A673 (cell line): ENCODE data around the gene SMPX. TPM values are rescaled to one million over a fixed set of nuclear protein-coding genes. Genes with fewer than 3 reads are reported as not detected.

Source experiments
- BruUV-seq: library from RNA; stranded (reverse); fragments of 400-500 nt; replicated peaks from 2 replicates; lab custom pipeline; 2021; lab: Mats Ljungman, UMichigan
- CTCF ChIA-PET: fragments of 300-600 bp; sonication (Branson Sonifier 250); formaldehyde crosslinking; loops from one replicate; lab custom pipeline; 2022; ENCODE audit warnings: antibody characterized with exemption; lab: Charles Lee
- POLR2A ChIA-PET: fragments of 300-600 bp; sonication (Branson Sonifier 250); formaldehyde crosslinking; loops from one replicate; lab custom pipeline; 2022; ENCODE audit warnings: antibody characterized with exemption; ENCODE audit not compliant: low non-redundant PET; lab: Charles Lee
- DNase-seq: peaks from one replicate; pipeline ENCODE4 v3.0.0-alpha.2; 2015; ENCODE audit warnings: low spot score
- H3K27ac ChIP-seq: fragments of 200-600 bp; sonication (generic); 2 replicates; pipeline ENCODE4 v1.5.1; 2016; ENCODE audit warnings: mixed run types, low read depth, mild to moderate bottlenecking, mixed read lengths, antibody characterized with exemption, low read length; ENCODE audit not compliant: poor library complexity, severe bottlenecking
- H3K27me3 ChIP-seq: fragments of 200-600 bp; sonication (generic); replicated peaks from 2 replicates; pipeline ENCODE4 v1.6.1; 2017; ENCODE audit warnings: mixed run types, low read depth, mild to moderate bottlenecking, mixed read lengths, antibody characterized with exemption, low read length; ENCODE audit not compliant: insufficient read depth, poor library complexity
- H3K36me3 ChIP-seq: fragments of 200-600 bp; sonication (generic); 2 replicates; pipeline ENCODE4 v1.6.1; 2016; ENCODE audit warnings: mixed run types, mild to moderate bottlenecking, mixed read lengths, antibody characterized with exemption, low read length; ENCODE audit not compliant: insufficient read depth, poor library complexity, severe bottlenecking
- H3K4me1 ChIP-seq: fragments of 200-600 bp; sonication (generic); 2 replicates; pipeline ENCODE4 v1.6.1; 2017; ENCODE audit warnings: mixed run types, mild to moderate bottlenecking, mixed read lengths, antibody characterized with exemption, low read length; ENCODE audit not compliant: insufficient read depth, poor library complexity, severe bottlenecking
- H3K4me3 ChIP-seq: fragments of 200-600 bp; sonication (generic); 2 replicates; pipeline ENCODE4 v1.5.1; 2016; ENCODE audit warnings: low read depth, mixed run types, mild to moderate bottlenecking, mixed read lengths, low read length; ENCODE audit not compliant: poor library complexity, severe bottlenecking
- H3K9me3 ChIP-seq: fragments of 200-600 bp; sonication (generic); 2 replicates; pipeline ENCODE4 v1.6.1; 2016; ENCODE audit warnings: mixed run types, low read depth, mild to moderate bottlenecking, mixed read lengths, antibody characterized with exemption, low read length; ENCODE audit not compliant: poor library complexity, severe bottlenecking
- EZH2 ChIP-seq: fragments of 200-600 bp; sonication (generic); IDR thresholded peaks from 2 replicates; pipeline ENCODE4 v1.6.1; 2017; ENCODE audit warnings: borderline replicate concordance, low read depth, mild to moderate bottlenecking, mixed read lengths, antibody characterized with exemption, low read length; ENCODE audit not compliant: poor library complexity, severe bottlenecking
- intact Hi-C: fragments of 100-400 bp; cut with micrococcal nuclease; formaldehyde crosslinking; loops from one replicate; pipeline ENCODE4 v1.10.0; 2022; ENCODE audit not compliant: unreplicated experiment
- total RNA-seq: library from RNA; stranded (reverse); gene quantifications from 2 replicates; pipeline ENCODE4 v1.2.3, GENCODE V29; 2021
- TF ChIP-seq, protein P1 (sequence below): fragments of 300-800, 200-600 bp; sonication (generic); conservative IDR thresholded peaks from 2 replicates; pipeline ENCODE4 v1.5.1; 2017; ENCODE audit warnings: low read depth, mild to moderate bottlenecking, antibody characterized with exemption, low read length, moderate library complexity, mixed read lengths

The SMPX gene
- total RNA-seq, 1 experiment from 2014 or later = not detected

DNA sequence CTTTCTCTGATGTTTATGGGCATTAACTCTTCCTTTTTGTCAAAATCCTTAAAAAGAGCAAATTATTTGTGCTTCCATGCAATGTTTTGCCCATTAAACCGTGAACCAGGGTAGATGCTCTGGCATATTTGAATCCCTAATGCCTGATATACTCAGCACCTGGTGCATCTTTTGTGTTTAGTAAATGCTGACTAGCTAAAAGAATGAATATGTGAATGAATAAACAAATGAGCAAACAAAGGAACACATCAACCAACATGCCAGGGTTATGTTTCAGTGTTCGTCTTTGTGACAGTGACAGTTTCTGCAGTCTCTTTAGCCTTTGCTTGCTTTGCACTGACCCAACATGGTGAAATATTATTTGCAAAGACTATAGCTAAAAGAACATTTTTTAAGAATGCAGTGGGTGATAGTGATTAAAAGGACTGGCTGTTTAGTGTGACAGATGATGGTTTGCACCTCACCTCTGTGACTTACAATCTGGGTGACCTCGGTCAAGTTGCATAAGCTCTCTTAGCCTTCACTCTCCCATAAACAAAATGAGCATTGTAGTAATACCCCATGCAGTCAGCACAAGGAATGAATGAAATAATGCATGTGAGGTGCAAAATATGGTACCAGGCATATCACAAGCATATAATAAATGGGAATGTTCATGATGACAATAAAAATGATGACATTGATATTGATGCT is 29.5 kb downstream of the SMPX start:
- Histone ChIP-seq H3K4me1 (no peaks in the 10 kb centered on the region), H3K9me3 (no peaks in the 10 kb centered on the region), H3K27me3 (peaks cover 4% of the 10 kb centered on the region), H3K36me3 (no peaks in the 10 kb centered on the region), H3K27ac (no peak overlapping the region), H3K4me3 (no peak overlapping the region)
- no TSS peak for BruUV-seq
- intact Hi-C loops = loop anchor here (5.0 kb wide), 1 partner anchor 1196 kb away; no protein-coding TSS in a partner anchor
- ChIA-PET CTCF (no interaction called here), POLR2A (no interaction called here)
- DNase-seq = no peak
- no peak for TF ChIP-seq EZH2
- TF ChIP-seq, protein P1, sequence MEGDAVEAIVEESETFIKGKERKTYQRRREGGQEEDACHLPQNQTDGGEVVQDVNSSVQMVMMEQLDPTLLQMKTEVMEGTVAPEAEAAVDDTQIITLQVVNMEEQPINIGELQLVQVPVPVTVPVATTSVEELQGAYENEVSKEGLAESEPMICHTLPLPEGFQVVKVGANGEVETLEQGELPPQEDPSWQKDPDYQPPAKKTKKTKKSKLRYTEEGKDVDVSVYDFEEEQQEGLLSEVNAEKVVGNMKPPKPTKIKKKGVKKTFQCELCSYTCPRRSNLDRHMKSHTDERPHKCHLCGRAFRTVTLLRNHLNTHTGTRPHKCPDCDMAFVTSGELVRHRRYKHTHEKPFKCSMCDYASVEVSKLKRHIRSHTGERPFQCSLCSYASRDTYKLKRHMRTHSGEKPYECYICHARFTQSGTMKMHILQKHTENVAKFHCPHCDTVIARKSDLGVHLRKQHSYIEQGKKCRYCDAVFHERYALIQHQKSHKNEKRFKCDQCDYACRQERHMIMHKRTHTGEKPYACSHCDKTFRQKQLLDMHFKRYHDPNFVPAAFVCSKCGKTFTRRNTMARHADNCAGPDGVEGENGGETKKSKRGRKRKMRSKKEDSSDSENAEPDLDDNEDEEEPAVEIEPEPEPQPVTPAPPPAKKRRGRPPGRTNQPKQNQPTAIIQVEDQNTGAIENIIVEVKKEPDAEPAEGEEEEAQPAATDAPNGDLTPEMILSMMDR = no peak

- no peaks in the 10 kb centered on the region for H3K36me3 ChIP-seq
- no TSS peak for BruUV-seq
- peaks cover 4% of the 10 kb centered on the region for H3K27me3 ChIP-seq
- no peaks in the 10 kb centered on the region for H3K9me3 ChIP-seq
- intact Hi-C loops = loop anchor here (5.0 kb wide), 1 partner anchor 1194 kb away; no protein-coding TSS in a partner anchor
- ChIA-PET POLR2A (no interaction called here), CTCF (interaction anchor here (0.6 kb wide), 1 partner anchor 246 kb away, joined by 3 read pairs; no protein-coding TSS in a partner anchor)
- H3K27ac ChIP-seq = no peak overlapping the region
- TF ChIP-seq EZH2 = no peak
- TF ChIP-seq, protein P1 = no peak
- DNase-seq = no peak
- H3K4me1 ChIP-seq = no peaks in the 10 kb centered on the region
- no peak overlapping the region for H3K4me3 ChIP-seq
These were observed 32.0 kb downstream of the SMPX start for GRCh38 chrX:21725916-21726315.

- no peaks in the 10 kb centered on the region for H3K4me1 ChIP-seq
- no peaks in the 10 kb centered on the region for H3K36me3 ChIP-seq
- intact Hi-C loops = loop anchor here (5.0 kb wide), 1 partner anchor 1193 kb away; no protein-coding TSS in a partner anchor
- ChIA-PET CTCF (interaction anchor here (0.6 kb wide), 1 partner anchor 245 kb away, joined by 3 read pairs; no protein-coding TSS in a partner anchor), POLR2A (no interaction called here)
- TF ChIP-seq, protein P1 = peak; percentile 50
- TF ChIP-seq EZH2 = no peak
- BruUV-seq = no TSS peak
- DNase-seq = peak; percentile 34
- peaks cover 4% of the 10 kb centered on the region for H3K27me3 ChIP-seq
- H3K27ac ChIP-seq = no peak overlapping the region
- no peak overlapping the region for H3K4me3 ChIP-seq
- no peaks in the 10 kb centered on the region for H3K9me3 ChIP-seq
These were observed 32.4 kb downstream of the SMPX start for GRCh38 chrX:21725496-21725895.
